C4-2B (cell line): ENCODE measurements around the gene APRT.

Source experiments
- ZFX ChIP-seq: fragments of 450-650 bp; IDR thresholded peaks from 2 replicates; pipeline ENCODE4 v1.6.1; 2017
- TF ChIP-seq, protein P1 (sequence below): fragments of 450-650 bp; conservative IDR thresholded peaks from 2 replicates; pipeline ENCODE4 v1.5.1; 2017; ENCODE audit warnings: mild to moderate bottlenecking

DNA sequence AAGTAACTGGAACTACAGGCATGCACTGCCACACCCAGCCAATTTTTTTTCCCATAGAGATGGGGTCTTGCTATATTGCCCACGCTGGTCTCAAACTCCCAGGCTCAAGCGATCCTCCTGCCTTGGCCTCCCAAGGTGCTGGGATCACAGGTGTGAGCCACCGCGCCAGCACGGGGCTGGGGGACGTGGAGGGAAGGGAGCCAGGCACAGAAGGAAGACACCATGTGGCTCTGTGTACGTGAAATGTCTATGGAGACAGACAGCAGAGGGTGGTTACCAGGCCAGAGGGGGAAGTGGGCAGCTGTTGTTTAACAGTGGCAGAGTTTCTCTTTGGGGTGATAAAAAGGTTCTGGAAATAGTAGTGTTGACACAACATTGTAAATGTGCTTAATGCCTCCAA, 22.1 kb downstream of the APRT start:
- TF ChIP-seq, protein P1, sequence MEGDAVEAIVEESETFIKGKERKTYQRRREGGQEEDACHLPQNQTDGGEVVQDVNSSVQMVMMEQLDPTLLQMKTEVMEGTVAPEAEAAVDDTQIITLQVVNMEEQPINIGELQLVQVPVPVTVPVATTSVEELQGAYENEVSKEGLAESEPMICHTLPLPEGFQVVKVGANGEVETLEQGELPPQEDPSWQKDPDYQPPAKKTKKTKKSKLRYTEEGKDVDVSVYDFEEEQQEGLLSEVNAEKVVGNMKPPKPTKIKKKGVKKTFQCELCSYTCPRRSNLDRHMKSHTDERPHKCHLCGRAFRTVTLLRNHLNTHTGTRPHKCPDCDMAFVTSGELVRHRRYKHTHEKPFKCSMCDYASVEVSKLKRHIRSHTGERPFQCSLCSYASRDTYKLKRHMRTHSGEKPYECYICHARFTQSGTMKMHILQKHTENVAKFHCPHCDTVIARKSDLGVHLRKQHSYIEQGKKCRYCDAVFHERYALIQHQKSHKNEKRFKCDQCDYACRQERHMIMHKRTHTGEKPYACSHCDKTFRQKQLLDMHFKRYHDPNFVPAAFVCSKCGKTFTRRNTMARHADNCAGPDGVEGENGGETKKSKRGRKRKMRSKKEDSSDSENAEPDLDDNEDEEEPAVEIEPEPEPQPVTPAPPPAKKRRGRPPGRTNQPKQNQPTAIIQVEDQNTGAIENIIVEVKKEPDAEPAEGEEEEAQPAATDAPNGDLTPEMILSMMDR = no peak
- TF ChIP-seq ZFX = no peak
